Tibial nerve (tissue), 4 donors: ENCODE results near the gene DMAP1. TPM values are rescaled to one million over a fixed set of nuclear protein-coding genes. Genes with fewer than 3 reads are reported as not detected.

Source experiments
- DNase-seq, 2 donors: peaks; one replicate each; pipeline ENCODE4 v3.0.0-alpha.2; 2019; ENCODE audit warnings: low spot score in 2 of 2
- H3K27ac ChIP-seq, 4 donors: fragments of 200-600 bp; sonication (generic) in 3 of 4; one replicate each; pipeline ENCODE4 v1.5.1; 2017 to 2019; ENCODE audit warnings: mild to moderate bottlenecking in 1 of 4
- H3K27me3 ChIP-seq, 2 donors: fragments of 200-600 bp; sonication (generic) in 1 of 2; one replicate each; pipeline versions ENCODE4 v1.5.1 to v1.6.0; 2017 to 2019
- H3K36me3 ChIP-seq, 3 donors: fragments of 200-600 bp; sonication (generic); one replicate each; pipeline ENCODE4 v1.5.1; 2018 to 2019
- H3K4me1 ChIP-seq, 4 donors: fragments of 200-600 bp; sonication (generic) in 3 of 4; one replicate each; pipeline ENCODE4 v1.5.1; 2017 to 2019
- H3K4me3 ChIP-seq, 4 donors: fragments of 200-600 bp; sonication (generic) in 3 of 4; one replicate each; pipeline ENCODE4 v1.5.1; 2017 to 2019; ENCODE audit warnings: mild to moderate bottlenecking in 1 of 4, moderate library complexity in 1 of 4
- H3K9me3 ChIP-seq, 4 donors: fragments of 200-600 bp; sonication (generic) in 3 of 4; one replicate each; pipeline ENCODE4 v1.5.1; 2017 to 2019
- EP300 ChIP-seq, 2 donors: sonication (generic); formaldehyde crosslinking; IDR thresholded peaks; one replicate each; pipeline ENCODE4 v1.6.1; 2017; ENCODE audit warnings: antibody characterized with exemption in 2 of 2, mild to moderate bottlenecking in 1 of 2
- POLR2A ChIP-seq, 2 donors: fragments of 450-650 bp; IDR thresholded peaks; one replicate each; pipeline ENCODE4 v1.6.1; 2017; ENCODE audit warnings: antibody characterized with exemption in 2 of 2, mild to moderate bottlenecking in 2 of 2, moderate library complexity in 2 of 2
- WGBS, 2 donors: methylation state at CpG; one replicate each; pipeline ENCODE4 v1.1.5; 2018; 5-methylcytosine and 5-hydroxymethylcytosine counted together
- total RNA-seq, 4 donors: library from RNA; depleted of rRNA; stranded (reverse); fragments of >200 nt; gene quantifications; one replicate each; pipeline ENCODE4 v1.1.0, GENCODE V29; 2016
- TF ChIP-seq, protein P1 (sequence below), 5 experiments: fragments of 200-600 bp in 3 of 5; fragments of 450-650 bp in 2 of 5; sonication (generic) in 3 of 5; IDR thresholded peaks; one replicate each; pipeline ENCODE4 v1.5.1; 2016 to 2019; ENCODE audit warnings: antibody characterized with exemption in 5 of 5, mild to moderate bottlenecking in 3 of 5, moderate library complexity in 2 of 5

Gene DMAP1
- total RNA-seq, 4 donors from 2014 or later, result 39.8 to 81.2 (median 67.0) TPM

DNA sequence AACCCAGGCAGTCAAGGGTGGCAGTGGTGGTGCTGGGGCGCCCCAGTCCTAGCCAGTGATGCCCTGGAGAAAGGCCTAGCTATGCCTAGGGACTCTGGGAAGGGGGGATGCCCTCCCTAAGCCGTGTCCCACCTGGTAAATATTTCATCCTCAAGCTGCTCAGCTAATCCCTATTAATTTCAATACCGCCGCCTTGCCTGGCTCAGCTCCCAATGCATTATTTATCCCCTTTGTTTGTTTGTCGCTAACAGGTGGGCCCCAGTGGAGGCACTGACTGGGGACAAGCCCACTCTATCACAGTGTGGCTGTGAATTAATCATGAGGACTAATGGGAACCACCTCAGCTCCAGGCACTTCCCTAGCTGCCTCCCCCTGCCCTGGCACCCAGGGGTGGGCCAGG, 22.5 kb downstream of the DMAP1 start:
- H3K36me3 ChIP-seq, result peaks cover 0 to 21% (median 0%) of the 10 kb centered on the region in 3 donors
- peaks cover 0 to 36% (median 29%) of the 10 kb centered on the region in 4 donors for H3K4me1 ChIP-seq
- WGBS, 2 donors, result 89 to 94% methylated on average over 4 to 5 of the region's 5 CpGs
- no peaks in the 10 kb centered on the region for H3K9me3 ChIP-seq
- TF ChIP-seq, protein P1, sequence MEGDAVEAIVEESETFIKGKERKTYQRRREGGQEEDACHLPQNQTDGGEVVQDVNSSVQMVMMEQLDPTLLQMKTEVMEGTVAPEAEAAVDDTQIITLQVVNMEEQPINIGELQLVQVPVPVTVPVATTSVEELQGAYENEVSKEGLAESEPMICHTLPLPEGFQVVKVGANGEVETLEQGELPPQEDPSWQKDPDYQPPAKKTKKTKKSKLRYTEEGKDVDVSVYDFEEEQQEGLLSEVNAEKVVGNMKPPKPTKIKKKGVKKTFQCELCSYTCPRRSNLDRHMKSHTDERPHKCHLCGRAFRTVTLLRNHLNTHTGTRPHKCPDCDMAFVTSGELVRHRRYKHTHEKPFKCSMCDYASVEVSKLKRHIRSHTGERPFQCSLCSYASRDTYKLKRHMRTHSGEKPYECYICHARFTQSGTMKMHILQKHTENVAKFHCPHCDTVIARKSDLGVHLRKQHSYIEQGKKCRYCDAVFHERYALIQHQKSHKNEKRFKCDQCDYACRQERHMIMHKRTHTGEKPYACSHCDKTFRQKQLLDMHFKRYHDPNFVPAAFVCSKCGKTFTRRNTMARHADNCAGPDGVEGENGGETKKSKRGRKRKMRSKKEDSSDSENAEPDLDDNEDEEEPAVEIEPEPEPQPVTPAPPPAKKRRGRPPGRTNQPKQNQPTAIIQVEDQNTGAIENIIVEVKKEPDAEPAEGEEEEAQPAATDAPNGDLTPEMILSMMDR (IDR thresholded peaks at IDR 0.05), result no peak
- TF ChIP-seq EP300 (IDR thresholded peaks at IDR 0.05) (no peak), POLR2A (IDR thresholded peaks at IDR 0.05) (no peak)
- DNase-seq, result no peak
- H3K4me3 ChIP-seq, result no peak overlapping the region
- H3K27me3 ChIP-seq, result no peaks in the 10 kb centered on the region
- no peak overlapping the region for H3K27ac ChIP-seq

DNA sequence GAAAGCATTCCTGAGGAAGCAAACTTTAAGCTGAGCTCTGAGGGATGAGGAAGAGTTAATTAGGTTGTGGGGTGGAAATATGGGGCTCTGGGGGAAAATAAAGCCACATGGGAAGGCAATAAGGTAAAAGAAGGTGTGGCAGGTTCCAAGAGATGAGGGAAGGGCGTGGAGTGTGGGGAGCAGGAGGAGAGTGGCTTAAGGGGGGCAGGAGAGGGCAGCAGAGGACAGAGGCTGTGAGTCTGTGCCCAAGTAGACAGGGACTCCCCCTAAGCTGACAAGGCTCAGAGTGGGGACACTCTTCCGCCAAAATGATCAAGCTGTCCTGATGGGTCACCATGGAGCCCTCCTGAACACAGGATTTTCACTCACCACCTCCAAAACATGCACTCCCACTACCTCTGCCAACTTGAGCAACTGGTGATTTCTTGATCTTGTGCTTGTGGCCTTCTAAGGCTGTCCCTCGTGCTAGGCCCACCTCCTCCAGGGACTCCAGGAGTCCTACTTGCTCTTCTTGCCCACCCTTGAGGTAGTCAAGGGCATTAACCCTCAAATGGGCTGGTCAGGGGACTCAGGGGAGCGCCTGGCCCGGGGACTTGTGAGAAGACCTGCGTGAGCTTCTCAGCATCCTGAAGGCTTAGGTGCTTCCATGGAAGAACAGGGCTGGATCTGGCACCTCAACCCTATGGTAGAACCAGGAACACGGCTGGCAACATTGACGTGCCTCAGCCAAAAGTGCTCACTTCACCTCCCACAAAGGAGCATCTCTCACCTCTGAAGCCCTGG, 23.4 kb downstream of the DMAP1 start:
- Histone ChIP-seq H3K27me3 (no peaks in the 10 kb centered on the region), H3K9me3 (no peaks in the 10 kb centered on the region), H3K27ac (peak overlapping the region in 1 of 4 donors; percentile 90), H3K4me3 (no peak overlapping the region), H3K4me1 (peaks cover 0 to 45% (median 36%) of the 10 kb centered on the region in 4 donors), H3K36me3 (peaks cover 0 to 14% (median 0%) of the 10 kb centered on the region in 3 donors)
- TF ChIP-seq POLR2A (IDR thresholded peaks at IDR 0.05) (no peak), EP300 (IDR thresholded peaks at IDR 0.05) (no peak)
- TF ChIP-seq, protein P1 (IDR thresholded peaks at IDR 0.05), result no peak
- DNase-seq, result no peak
- 88 to 95% methylated on average over 8 of the region's 8 CpGs for WGBS, 2 donors

DNA sequence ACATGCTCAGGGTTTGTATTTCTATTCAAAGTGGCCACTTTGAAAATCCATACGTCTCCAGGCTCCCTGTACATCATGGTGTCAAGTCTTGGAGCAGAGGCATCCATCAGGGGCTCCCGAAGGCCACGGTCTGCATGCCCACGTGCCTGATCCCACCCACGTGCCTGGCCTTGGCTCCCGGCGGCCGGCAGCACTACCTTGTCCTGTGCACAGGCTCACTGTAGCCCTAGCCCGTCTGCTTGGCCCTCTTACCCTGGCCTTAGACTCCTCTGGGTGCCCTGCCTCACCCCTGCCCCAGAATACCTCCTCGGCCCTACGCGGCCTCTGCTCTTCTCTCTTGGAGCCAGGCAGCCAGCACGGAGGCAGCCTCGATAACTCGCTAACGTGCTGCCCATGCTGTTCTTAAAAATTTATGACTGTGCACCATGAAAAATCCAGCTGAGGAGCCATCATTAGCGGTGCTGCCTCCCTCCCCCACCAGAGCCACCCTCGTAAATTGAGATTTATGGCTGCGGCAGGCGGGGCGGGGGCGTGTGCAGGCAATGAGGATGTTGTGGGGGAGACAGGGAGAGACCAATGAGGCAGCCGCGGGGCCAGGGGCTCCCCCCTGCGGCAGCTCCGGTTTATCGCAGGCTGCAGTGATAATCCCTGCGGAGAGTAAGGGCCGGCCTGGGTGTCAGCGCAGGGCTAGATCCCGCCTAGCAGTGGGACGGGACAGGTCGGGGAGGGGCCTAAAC, 24.6 kb downstream of the DMAP1 start:
- peaks cover 0 to 56% (median 36%) of the 10 kb centered on the region in 4 donors for H3K4me1 ChIP-seq
- no peaks in the 10 kb centered on the region for H3K27me3 ChIP-seq
- TF ChIP-seq, protein P1 (IDR thresholded peaks at IDR 0.05), result peak; percentile 47 to 74 (median 65)
- TF ChIP-seq EP300 (IDR thresholded peaks at IDR 0.05), result no peak
- no peaks in the 10 kb centered on the region for H3K9me3 ChIP-seq
- H3K27ac ChIP-seq, result peak overlapping the region; percentile 79 to 93 (median 86)
- WGBS, 2 donors, result 27 to 30% methylated on average over 21 to 33 of the region's 33 CpGs
- peaks cover 0 to 4% (median 0%) of the 10 kb centered on the region in 3 donors for H3K36me3 ChIP-seq
- no peak for DNase-seq
- peak overlapping the region in 1 of 4 donors; percentile 1 for H3K4me3 ChIP-seq

DNA sequence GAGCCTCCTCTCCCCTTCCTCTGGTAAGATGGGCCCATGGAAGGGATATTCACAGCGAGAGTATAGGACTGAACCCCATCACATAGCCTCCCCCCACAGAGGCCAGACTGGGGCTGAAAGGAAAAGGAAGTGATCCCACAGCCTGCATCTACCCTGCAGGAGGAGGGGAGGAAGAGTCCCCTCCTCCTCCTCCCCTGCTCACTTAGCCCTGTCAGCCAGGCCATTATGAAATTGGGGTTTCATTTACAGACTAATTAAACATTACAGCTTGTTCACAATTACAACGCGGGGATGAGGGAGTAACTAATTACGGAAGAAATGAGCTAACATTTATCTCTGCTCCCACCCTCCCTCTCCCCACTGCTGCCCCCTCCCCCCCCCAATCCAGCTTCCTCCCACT, 25.4 kb downstream of the DMAP1 start:
- H3K36me3 ChIP-seq, result peaks cover 0 to 9% (median 0%) of the 10 kb centered on the region in 3 donors
- no peaks in the 10 kb centered on the region for H3K27me3 ChIP-seq
- H3K4me3 ChIP-seq, result no peak overlapping the region
- H3K27ac ChIP-seq, result peak overlapping the region; percentile 79 to 93 (median 86)
- TF ChIP-seq EP300 (IDR thresholded peaks at IDR 0.05), result no peak
- TF ChIP-seq, protein P1 (IDR thresholded peaks at IDR 0.05), result no peak
- no peak for TF ChIP-seq POLR2A (IDR thresholded peaks at IDR 0.05)
- H3K9me3 ChIP-seq, result no peaks in the 10 kb centered on the region
- no peak for DNase-seq
- peaks cover 0 to 61% (median 36%) of the 10 kb centered on the region in 4 donors for H3K4me1 ChIP-seq
- WGBS, 2 donors, result 68 to 78% methylated on average over 4 of the region's 4 CpGs
